ENCODE measurements around the gene SMCO3.

- no peak for TF ChIP-seq EZH2phosphoT487 (conservative IDR thresholded peaks at IDR 0.05; ENCODE audit: low read length)
- TF ChIP-seq CTCF (IDR thresholded peaks at IDR 0.05; ENCODE audit: insufficient read depth, low read length, poor library complexity, severe bottlenecking) = no peak
Measured at GRCh38 chr12:14828892-14829291, 14.9 kb upstream of the SMCO3 start.

Measured in SU-DHL-6 (cell line).